Prostate gland (tissue), 2 donors: Measurements from ENCODE around the gene KATNB1. TPM values are rescaled to one million over a fixed set of nuclear protein-coding genes. Genes with fewer than 3 reads are reported as not detected.

Experiments
- DNase-seq: peaks from one replicate; pipeline ENCODE4 v3.0.0-alpha.2; 2019; ENCODE audit warnings: low spot score
- H3K27ac ChIP-seq, 2 donors: fragments of 200-600 bp; sonication (generic); 2 replicates each; pipeline ENCODE4 v1.5.1; 2017 to 2019
- H3K27me3 ChIP-seq: fragments of 200-600 bp; sonication (generic); replicated peaks from 2 replicates; pipeline ENCODE4 v1.5.1; 2019; ENCODE audit not compliant: insufficient read depth
- H3K36me3 ChIP-seq, 2 donors: fragments of 200-600 bp; sonication (generic); 1 replicate in 1 of 2; 2 replicates in 1 of 2; pipeline versions ENCODE4 v1.5.1 to v1.8.1; 2017 to 2019
- H3K4me1 ChIP-seq: fragments of 200-600 bp; sonication (generic); replicated peaks from 2 replicates; pipeline ENCODE4 v1.5.1; 2019
- H3K4me3 ChIP-seq, 2 donors: fragments of 200-600 bp; sonication (generic); 2 replicates each; pipeline ENCODE4 v1.5.1; 2017 to 2019
- H3K9me3 ChIP-seq: fragments of 200-600 bp; sonication (generic); 2 replicates; pipeline ENCODE4 v1.5.1; 2017
- POLR2A ChIP-seq: fragments of 450-650 bp; IDR thresholded peaks from one replicate; pipeline ENCODE4 v1.6.1; 2016; ENCODE audit warnings: antibody characterized with exemption, mild to moderate bottlenecking
- POLR2AphosphoS5 ChIP-seq: sonication (generic); formaldehyde crosslinking; IDR thresholded peaks from one replicate; pipeline ENCODE4 v1.6.1; 2017; ENCODE audit warnings: antibody characterized with exemption
- WGBS: methylation state at CpG from one replicate; pipeline ENCODE4 v1.1.5; 2018; 5-methylcytosine and 5-hydroxymethylcytosine counted together
- intact Hi-C: fragments of 100-400 bp; cut with DNase I; formaldehyde crosslinking; loops from one replicate; pipeline ENCODE4 v1.14.2; 2022
- total RNA-seq, 2 donors: library from RNA; depleted of rRNA; stranded (reverse); fragments of >200 nt; gene quantifications; one replicate each; pipeline ENCODE4 v1.1.0, GENCODE V29; 2016
- TF ChIP-seq, protein P1 (sequence below), 4 experiments: fragments of 200-600 bp in 2 of 4; fragments of 450-650 bp in 2 of 4; sonication (generic) in 2 of 4; IDR thresholded peaks; 1 replicate in 3 of 4; 2 replicates in 1 of 4; pipeline ENCODE4 v1.5.1; 2016 to 2019; ENCODE audit warnings: antibody characterized with exemption in 4 of 4, mild to moderate bottlenecking in 2 of 4, moderate library complexity in 2 of 4

Gene KATNB1
- total RNA-seq, 2 donors from 2014 or later, result 22.7 to 30.2 TPM

DNA sequence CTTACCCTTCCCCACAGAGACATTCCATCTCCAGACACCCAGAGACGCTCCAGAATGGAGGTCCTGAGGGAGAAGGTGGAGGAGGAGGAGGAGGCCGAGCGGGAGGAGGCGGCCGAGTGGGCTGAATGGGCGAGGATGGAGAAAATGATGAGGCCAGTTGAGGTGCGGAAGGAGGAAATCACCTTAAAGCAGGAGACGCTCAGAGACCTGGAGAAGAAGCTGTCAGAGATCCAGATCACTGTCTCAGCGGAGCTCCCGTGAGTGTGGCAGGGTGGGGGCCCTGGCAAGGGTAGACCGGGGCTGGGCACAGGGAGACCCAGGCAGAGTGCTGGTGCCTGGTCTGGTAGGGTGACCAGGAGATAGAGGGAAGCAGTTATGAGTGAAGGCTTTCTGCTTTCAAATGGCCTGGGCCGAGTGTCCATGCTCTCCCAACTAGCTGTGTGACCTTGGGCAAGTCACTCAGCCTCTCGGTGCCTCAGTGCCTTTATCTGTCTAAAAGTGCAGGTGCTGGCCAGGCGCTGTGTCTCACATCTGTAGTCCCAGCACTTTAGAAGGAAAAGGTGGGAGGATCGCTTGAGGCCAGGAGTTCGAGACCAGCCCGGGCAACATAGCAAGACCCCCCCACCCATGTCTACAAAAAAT is 37.6 kb upstream of the KATNB1 start:
- no peak for DNase-seq

DNA sequence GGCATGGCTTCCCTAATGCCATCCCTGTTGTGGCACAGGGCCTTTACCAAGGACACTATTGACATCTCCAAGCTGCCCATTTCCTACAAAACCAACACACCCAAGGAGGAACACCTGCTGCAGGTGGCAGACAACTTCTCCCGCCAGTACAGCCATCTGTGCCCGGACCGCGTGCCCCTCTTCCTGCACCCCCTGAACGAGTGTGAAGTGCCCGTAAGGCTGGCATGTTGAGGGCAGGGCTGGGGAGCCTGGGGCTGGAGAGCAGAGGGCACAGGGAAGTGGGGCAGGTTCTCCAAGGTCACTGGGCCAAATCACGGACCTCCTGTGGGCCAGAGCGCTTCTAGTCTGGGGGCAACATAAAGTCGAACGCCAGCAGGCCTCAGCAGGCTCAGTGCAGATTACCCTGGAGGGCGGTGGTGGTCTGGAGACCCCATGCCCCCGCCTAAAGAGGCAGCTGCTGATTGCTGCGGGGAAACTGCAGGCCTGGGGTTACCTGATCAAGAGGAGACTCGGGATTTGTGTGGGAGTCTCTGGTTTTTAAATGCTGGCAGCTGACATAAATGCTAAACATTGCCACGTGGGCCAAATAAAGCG is 36.7 kb upstream of the KATNB1 start:
- Histone ChIP-seq H3K4me1 (no peaks in the 10 kb centered on the region), H3K9me3 (no peaks in the 10 kb centered on the region), H3K27me3 (no peaks in the 10 kb centered on the region), H3K4me3 (no peak overlapping the region), H3K36me3 (no peaks in the 10 kb centered on the region), H3K27ac (no peak overlapping the region)
- 82% methylated on average over 16 of the region's 16 CpGs for WGBS
- no peak for TF ChIP-seq POLR2AphosphoS5
- no peak for TF ChIP-seq POLR2A
- TF ChIP-seq, protein P1, sequence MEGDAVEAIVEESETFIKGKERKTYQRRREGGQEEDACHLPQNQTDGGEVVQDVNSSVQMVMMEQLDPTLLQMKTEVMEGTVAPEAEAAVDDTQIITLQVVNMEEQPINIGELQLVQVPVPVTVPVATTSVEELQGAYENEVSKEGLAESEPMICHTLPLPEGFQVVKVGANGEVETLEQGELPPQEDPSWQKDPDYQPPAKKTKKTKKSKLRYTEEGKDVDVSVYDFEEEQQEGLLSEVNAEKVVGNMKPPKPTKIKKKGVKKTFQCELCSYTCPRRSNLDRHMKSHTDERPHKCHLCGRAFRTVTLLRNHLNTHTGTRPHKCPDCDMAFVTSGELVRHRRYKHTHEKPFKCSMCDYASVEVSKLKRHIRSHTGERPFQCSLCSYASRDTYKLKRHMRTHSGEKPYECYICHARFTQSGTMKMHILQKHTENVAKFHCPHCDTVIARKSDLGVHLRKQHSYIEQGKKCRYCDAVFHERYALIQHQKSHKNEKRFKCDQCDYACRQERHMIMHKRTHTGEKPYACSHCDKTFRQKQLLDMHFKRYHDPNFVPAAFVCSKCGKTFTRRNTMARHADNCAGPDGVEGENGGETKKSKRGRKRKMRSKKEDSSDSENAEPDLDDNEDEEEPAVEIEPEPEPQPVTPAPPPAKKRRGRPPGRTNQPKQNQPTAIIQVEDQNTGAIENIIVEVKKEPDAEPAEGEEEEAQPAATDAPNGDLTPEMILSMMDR (IDR thresholded peaks at IDR 0.05), result no peak
- intact Hi-C loops, result no loop called here
- DNase-seq, result no peak

More for the DNA sequence above, 37.6 kb upstream of the KATNB1 start:
- intact Hi-C loops, result no loop called here
- H3K9me3 ChIP-seq, result no peaks in the 10 kb centered on the region
- no peak overlapping the region for H3K27ac ChIP-seq
- WGBS, result 94% methylated on average over 17 of the region's 17 CpGs
- H3K4me1 ChIP-seq, result no peaks in the 10 kb centered on the region
- no peak for TF ChIP-seq POLR2A
- TF ChIP-seq POLR2AphosphoS5, result no peak
- TF ChIP-seq, protein P1 (IDR thresholded peaks at IDR 0.05), result no peak
- H3K4me3 ChIP-seq, result no peak overlapping the region
- no peaks in the 10 kb centered on the region for H3K27me3 ChIP-seq
- no peaks in the 10 kb centered on the region for H3K36me3 ChIP-seq

DNA sequence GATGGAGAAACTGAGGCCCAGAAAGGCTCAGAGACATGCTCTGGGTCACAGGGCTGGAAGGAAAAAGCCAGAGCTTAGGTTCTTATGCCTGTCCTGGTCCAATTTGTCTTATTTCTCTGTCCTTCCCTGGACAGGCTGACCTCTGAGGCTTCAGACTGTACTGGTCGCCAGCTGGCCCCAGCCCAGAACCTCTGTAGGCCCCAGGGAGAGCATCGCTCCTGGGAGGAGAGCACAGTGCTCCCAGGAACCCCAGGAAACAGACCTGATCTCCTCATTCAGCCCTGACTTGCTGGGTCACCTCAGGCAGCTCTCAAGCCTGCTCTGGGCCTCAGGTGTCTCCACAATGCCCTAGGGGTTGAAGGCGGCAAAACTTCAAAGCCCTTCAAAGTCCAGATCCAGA is 36.1 kb upstream of the KATNB1 start:
- DNase-seq, result no peak

DNA sequence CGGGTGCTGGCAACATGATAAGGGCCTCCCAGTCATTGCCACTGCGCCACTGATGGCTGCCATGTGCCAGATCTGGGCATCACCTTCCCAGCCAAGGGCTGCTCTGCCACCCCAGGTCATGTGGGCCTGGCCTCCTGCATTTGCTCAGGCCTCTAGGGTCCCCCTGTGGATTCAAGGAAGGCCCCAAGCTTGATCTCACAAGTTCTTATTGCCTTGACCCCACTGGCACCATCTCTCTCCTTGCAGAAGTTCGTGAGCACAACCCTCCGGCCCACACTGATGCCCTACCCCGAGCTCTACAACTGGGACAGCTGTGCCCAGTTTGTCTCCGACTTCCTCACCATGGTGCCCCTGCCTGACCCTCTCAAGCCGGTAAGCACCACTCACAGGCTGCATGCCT is 35.7 kb upstream of the KATNB1 start:
- no peak overlapping the region for H3K27ac ChIP-seq
- H3K9me3 ChIP-seq, result no peaks in the 10 kb centered on the region
- H3K36me3 ChIP-seq, result no peaks in the 10 kb centered on the region
- H3K27me3 ChIP-seq, result no peaks in the 10 kb centered on the region
- 92% methylated on average over 7 of the region's 7 CpGs for WGBS
- no peak overlapping the region for H3K4me3 ChIP-seq
- no peak for DNase-seq
- intact Hi-C loops, result no loop called here
- no peaks in the 10 kb centered on the region for H3K4me1 ChIP-seq
- TF ChIP-seq POLR2AphosphoS5, result no peak
- no peak for TF ChIP-seq POLR2A
- TF ChIP-seq, protein P1 (IDR thresholded peaks at IDR 0.05), result no peak

More for the DNA sequence above, 36.1 kb upstream of the KATNB1 start:
- TF ChIP-seq POLR2AphosphoS5 (no peak), POLR2A (no peak)
- TF ChIP-seq, protein P1 (IDR thresholded peaks at IDR 0.05), result no peak
- intact Hi-C loops, result no loop called here
- H3K4me3 ChIP-seq, result no peak overlapping the region
- no peak overlapping the region for H3K27ac ChIP-seq
- no peaks in the 10 kb centered on the region for H3K4me1 ChIP-seq
- no peaks in the 10 kb centered on the region for H3K36me3 ChIP-seq
- H3K27me3 ChIP-seq, result no peaks in the 10 kb centered on the region
- H3K9me3 ChIP-seq, result no peaks in the 10 kb centered on the region
- WGBS, result 83% methylated on average over 3 of the region's 3 CpGs
